DOHH2 (cell line): ENCODE data around the gene ALDH1A3.

Source experiments
- H3F3A ChIP-seq: fragments of 200-600 bp; sonication (generic), shearing (Covaris generic); 2 replicates; pipeline ENCODE4 v1.6.0; 2016; ENCODE audit warnings: antibody characterized with exemption, mild to moderate bottlenecking; ENCODE audit not compliant: control insufficient read depth, insufficient read depth
- H3K27ac ChIP-seq: fragments of 200-600 bp; sonication (generic); 2 replicates; pipeline ENCODE4 v1.5.1; 2014; ENCODE audit warnings: low read depth, mild to moderate bottlenecking, low read length, moderate library complexity
- H3K27me3 ChIP-seq: fragments of 200-600 bp; sonication (generic); 2 replicates; pipeline ENCODE4 v1.6.1; 2014; ENCODE audit warnings: mild to moderate bottlenecking, low read length, mixed read lengths; ENCODE audit not compliant: control insufficient read depth
- H3K36me3 ChIP-seq: fragments of 200-600 bp; sonication (generic); 2 replicates; pipeline ENCODE4 v1.6.1; 2014; ENCODE audit warnings: mild to moderate bottlenecking, low read length, moderate library complexity, mixed read lengths; ENCODE audit not compliant: control insufficient read depth
- H3K4me1 ChIP-seq: fragments of 200-600 bp; sonication (generic); 2 replicates; pipeline ENCODE4 v1.6.1; 2014; ENCODE audit warnings: mild to moderate bottlenecking, low read length, mixed read lengths; ENCODE audit not compliant: control insufficient read depth
- H3K4me2 ChIP-seq: fragments of 200-600 bp; sonication (generic); 2 replicates; pipeline ENCODE4 v1.6.0; 2014; ENCODE audit warnings: mild to moderate bottlenecking, low read length, moderate library complexity
- H3K4me3 ChIP-seq: fragments of 200-600 bp; sonication (generic); 2 replicates; pipeline ENCODE4 v1.5.1; 2014; ENCODE audit warnings: mild to moderate bottlenecking, low read length, mixed read lengths
- H3K79me2 ChIP-seq: fragments of 200-600 bp; sonication (generic); 2 replicates; pipeline ENCODE4 v1.6.1; 2014; ENCODE audit warnings: mild to moderate bottlenecking, low read length, mixed read lengths; ENCODE audit not compliant: control insufficient read depth
- H3K9me2 ChIP-seq: fragments of 200-600 bp; sonication (generic); replicated peaks from 2 replicates; pipeline ENCODE4 v1.6.1; 2014; ENCODE audit warnings: mild to moderate bottlenecking, low read length, mixed read lengths; ENCODE audit not compliant: control insufficient read depth
- H3K9me3 ChIP-seq: fragments of 200-600 bp; sonication (generic); 2 replicates; pipeline ENCODE4 v1.6.1; 2014; ENCODE audit warnings: antibody characterized with exemption, low read length, mixed read lengths; ENCODE audit not compliant: control insufficient read depth, insufficient read depth
- H4K20me1 ChIP-seq: fragments of 200-600 bp; sonication (generic); 2 replicates; pipeline ENCODE4 v1.6.0; 2014; ENCODE audit warnings: low read depth, mild to moderate bottlenecking, antibody characterized with exemption, low read length, moderate library complexity; ENCODE audit not compliant: control insufficient read depth, insufficient read depth
- EZH2phosphoT487 ChIP-seq: fragments of 200-600 bp; sonication (generic); IDR thresholded peaks from 2 replicates; pipeline ENCODE4 v1.6.1; 2017; ENCODE audit warnings: borderline replicate concordance, mild to moderate bottlenecking, antibody characterized with exemption, low read length, moderate library complexity, mixed read lengths
- TF ChIP-seq, protein P1 (sequence below): fragments of 200-600 bp; sonication (generic); IDR thresholded peaks from one replicate; pipeline ENCODE4 v1.5.1; 2014; ENCODE audit warnings: antibody characterized with exemption, mild to moderate bottlenecking, low read depth, low read length; ENCODE audit not compliant: poor library complexity, severe bottlenecking

ALDH1A3 gene

GRCh38 chr15:100856867-100857266 lies 22.8 kb upstream of the ALDH1A3 start:
- Histone ChIP-seq H3K4me1 (no peaks in the 10 kb centered on the region), H4K20me1 (no peaks in the 10 kb centered on the region), H3K27ac (no peak overlapping the region), H3K79me2 (no peaks in the 10 kb centered on the region), H3K27me3 (no peaks in the 10 kb centered on the region), H3K36me3 (no peaks in the 10 kb centered on the region), H3F3A (no peaks in the 10 kb centered on the region), H3K4me2 (no peak overlapping the region), H3K9me3 (no peaks in the 10 kb centered on the region), H3K4me3 (no peak overlapping the region), H3K9me2 (no peaks in the 10 kb centered on the region)
- TF ChIP-seq, protein P1, sequence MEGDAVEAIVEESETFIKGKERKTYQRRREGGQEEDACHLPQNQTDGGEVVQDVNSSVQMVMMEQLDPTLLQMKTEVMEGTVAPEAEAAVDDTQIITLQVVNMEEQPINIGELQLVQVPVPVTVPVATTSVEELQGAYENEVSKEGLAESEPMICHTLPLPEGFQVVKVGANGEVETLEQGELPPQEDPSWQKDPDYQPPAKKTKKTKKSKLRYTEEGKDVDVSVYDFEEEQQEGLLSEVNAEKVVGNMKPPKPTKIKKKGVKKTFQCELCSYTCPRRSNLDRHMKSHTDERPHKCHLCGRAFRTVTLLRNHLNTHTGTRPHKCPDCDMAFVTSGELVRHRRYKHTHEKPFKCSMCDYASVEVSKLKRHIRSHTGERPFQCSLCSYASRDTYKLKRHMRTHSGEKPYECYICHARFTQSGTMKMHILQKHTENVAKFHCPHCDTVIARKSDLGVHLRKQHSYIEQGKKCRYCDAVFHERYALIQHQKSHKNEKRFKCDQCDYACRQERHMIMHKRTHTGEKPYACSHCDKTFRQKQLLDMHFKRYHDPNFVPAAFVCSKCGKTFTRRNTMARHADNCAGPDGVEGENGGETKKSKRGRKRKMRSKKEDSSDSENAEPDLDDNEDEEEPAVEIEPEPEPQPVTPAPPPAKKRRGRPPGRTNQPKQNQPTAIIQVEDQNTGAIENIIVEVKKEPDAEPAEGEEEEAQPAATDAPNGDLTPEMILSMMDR = no peak
- TF ChIP-seq EZH2phosphoT487 = no peak

- Histone ChIP-seq H3K4me2 (no peak overlapping the region), H3F3A (no peaks in the 10 kb centered on the region), H4K20me1 (no peaks in the 10 kb centered on the region), H3K27ac (no peak overlapping the region), H3K36me3 (no peaks in the 10 kb centered on the region), H3K4me1 (no peaks in the 10 kb centered on the region), H3K9me3 (no peaks in the 10 kb centered on the region), H3K9me2 (no peaks in the 10 kb centered on the region), H3K79me2 (no peaks in the 10 kb centered on the region), H3K27me3 (no peaks in the 10 kb centered on the region), H3K4me3 (no peak overlapping the region)
- TF ChIP-seq, protein P1 = no peak
- no peak for TF ChIP-seq EZH2phosphoT487
Measured at GRCh38 chr15:100858294-100858693, 21.3 kb upstream of the ALDH1A3 start.

DNA sequence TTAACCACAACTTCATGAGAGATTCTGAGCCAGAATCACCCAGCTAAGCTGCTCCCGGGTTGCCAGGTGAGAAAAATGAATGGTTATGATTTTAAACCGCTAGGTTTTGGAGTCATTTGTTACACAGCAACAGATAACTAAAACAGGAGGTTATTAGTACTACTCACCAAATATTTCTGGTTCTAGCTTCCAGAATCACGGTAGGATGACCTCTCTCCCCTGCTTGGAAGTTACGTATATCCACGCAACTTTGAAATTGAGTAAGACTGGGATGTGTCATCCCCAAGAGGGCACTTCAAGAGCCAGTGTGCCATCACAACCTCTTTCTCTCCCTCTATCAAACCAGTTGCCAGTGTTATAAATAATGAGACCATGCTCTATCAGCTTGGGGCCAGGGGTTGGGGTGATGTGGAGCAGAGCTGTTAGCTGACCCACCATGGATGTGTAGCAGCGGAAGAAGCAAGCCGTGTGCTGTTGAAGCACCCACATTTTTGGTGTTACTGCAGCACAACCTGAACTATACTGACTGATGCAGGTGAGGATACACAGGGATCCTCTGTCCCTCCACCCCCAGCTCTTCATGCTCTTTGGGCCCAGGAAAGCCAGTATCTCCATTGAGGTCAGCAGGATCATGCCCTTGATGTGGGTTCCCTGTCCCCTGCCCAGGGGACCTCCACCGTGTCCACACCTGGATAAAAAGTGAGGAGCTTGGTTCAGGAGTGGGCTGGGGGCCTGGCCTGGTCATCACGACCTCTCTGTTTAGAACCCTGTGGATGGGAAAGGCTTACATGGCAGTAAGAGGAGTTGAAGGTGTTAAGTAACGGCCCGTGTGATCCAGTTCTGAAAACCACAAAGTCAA lies 19.4 kb upstream of the ALDH1A3 start:
- H3K9me2 ChIP-seq = no peaks in the 10 kb centered on the region
- H3K4me1 ChIP-seq = no peaks in the 10 kb centered on the region
- H3K9me3 ChIP-seq = no peaks in the 10 kb centered on the region
- no peaks in the 10 kb centered on the region for H3K79me2 ChIP-seq
- no peaks in the 10 kb centered on the region for H3F3A ChIP-seq
- H3K27ac ChIP-seq = no peak overlapping the region
- TF ChIP-seq, protein P1 = no peak
- no peak for TF ChIP-seq EZH2phosphoT487
- no peaks in the 10 kb centered on the region for H4K20me1 ChIP-seq
- no peak overlapping the region for H3K4me2 ChIP-seq
- no peak overlapping the region for H3K4me3 ChIP-seq
- no peaks in the 10 kb centered on the region for H3K36me3 ChIP-seq
- no peaks in the 10 kb centered on the region; the same call in 1 of the 2 replicates for H3K27me3 ChIP-seq
